ENCODE results near the gene PARD6G. TPM values are rescaled to one million over a fixed set of nuclear protein-coding genes. Genes with fewer than 3 reads are reported as not detected.

Gene PARD6G
- total and polyA plus RNA-seq, 9 of the 15 experiments (the other 6 are each of a cell fraction or from before 2014, with no cell fraction given), result 0.03 to 1.2 (median 0.26) TPM

DNA sequence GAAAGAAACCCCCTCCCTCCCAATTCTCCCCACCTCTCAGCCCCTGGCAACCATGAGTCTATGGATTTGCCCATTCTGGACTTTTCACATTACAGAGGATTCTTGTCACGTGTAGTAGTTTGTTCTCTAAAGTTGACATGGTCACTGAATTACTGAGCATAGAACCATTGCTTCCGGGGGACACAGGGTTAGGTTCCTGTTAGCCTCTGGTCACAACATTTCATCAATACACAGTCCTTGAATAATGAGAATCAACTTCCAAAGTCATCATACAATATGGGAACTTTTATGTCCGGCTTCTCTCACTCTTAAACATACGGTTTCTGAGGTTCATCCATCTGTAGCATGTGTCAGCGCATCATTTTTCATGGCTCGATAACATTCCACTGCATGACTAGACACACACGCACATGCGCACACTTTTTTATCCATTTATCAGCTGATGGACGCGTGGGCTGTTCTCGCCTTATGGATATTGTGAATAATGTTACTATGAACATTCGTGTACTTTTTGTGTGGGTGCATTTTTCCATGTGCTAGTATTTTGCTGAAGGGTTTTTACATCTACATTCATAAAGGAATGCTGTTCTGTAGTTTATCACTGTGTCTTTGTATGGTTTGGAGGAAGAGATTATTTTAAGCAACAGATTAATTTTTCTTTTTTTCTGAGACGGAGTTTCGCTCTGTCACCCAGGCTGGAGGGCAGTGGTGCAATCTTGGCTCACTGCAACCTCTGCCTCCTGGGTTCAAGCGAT is 48.1 kb downstream of the PARD6G start:
- peaks cover 3 to 39% of the 10 kb centered on the region in 2 experiments; a peak in 3 of 5 replicates for H3K27me3 ChIP-seq (ENCODE audit: control insufficient read depth in 2 of 2, insufficient read depth in 2 of 2, low read length in 2 of 2)
- 8% methylated on average over 14 of the region's 15 CpGs for WGBS (ENCODE audit: insufficient coverage, low coverage, missing lambda C conversion rate)
- no peak overlapping the region for H3K4me3 ChIP-seq
- intact Hi-C loops (cut with micrococcal nuclease) (no loop called here), in situ Hi-C loops (cut with MboI) (no loop called here)
- H3K27ac ChIP-seq (ENCODE audit: extremely low read depth, low read depth, low read length), result no peak overlapping the region
- H3K4me2 ChIP-seq (ENCODE audit: insufficient read depth, low read length), result no peak overlapping the region
- H3K9me3 ChIP-seq (replicated peaks; ENCODE audit: control insufficient read depth, insufficient read depth, low read depth, low read length), result no peaks in the 10 kb centered on the region
- H3K9ac ChIP-seq (ENCODE audit: insufficient read depth in 1 of 2, low read depth in 2 of 2, low read length in 2 of 2), result no peak overlapping the region
- no peak for TF ChIP-seq GTF2A2 (tag; IDR thresholded peaks at IDR 0.05)
- TF ChIP-seq, protein P1, sequence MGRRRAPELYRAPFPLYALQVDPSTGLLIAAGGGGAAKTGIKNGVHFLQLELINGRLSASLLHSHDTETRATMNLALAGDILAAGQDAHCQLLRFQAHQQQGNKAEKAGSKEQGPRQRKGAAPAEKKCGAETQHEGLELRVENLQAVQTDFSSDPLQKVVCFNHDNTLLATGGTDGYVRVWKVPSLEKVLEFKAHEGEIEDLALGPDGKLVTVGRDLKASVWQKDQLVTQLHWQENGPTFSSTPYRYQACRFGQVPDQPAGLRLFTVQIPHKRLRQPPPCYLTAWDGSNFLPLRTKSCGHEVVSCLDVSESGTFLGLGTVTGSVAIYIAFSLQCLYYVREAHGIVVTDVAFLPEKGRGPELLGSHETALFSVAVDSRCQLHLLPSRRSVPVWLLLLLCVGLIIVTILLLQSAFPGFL (CRISPR knock-in tag; IDR thresholded peaks at IDR 0.05), result no peak
- TF ChIP-seq NR2C2 (CRISPR knock-in tag; IDR thresholded peaks at IDR 0.05), result no peak
- TF ChIP-seq NR2C2 (tag; IDR thresholded peaks at IDR 0.05), result peak; percentile 63
- TF ChIP-seq FOXK1 (CRISPR knock-in tag; IDR thresholded peaks at IDR 0.05; ENCODE audit: borderline replicate concordance), result no peak
- no peak for TF ChIP-seq GATAD2B (IDR thresholded peaks at IDR 0.05; ENCODE audit: borderline replicate concordance)
- no peak for TF ChIP-seq NR2C1 (IDR thresholded peaks at IDR 0.05)
- TF ChIP-seq NR2C1 (tag; IDR thresholded peaks at IDR 0.05), result peak; percentile 68
- peak; percentile 64 to 71 for TF ChIP-seq NRF1 (conservative IDR thresholded peaks at IDR 0.05 in 1 of 2, IDR thresholded peaks at IDR 0.05 in 1 of 2)
- FAIRE-seq (no peak), ATAC-seq (no peak), DNase-seq (ENCODE audit: extremely low read depth in 1 of 4, low spot score in 3 of 4) (no peak)
- no peaks in the 10 kb centered on the region for H3K36me3 ChIP-seq (ENCODE audit: control insufficient read depth, insufficient read depth, low read length)
- no peaks in the 10 kb centered on the region for H3K9me1 ChIP-seq (ENCODE audit: control insufficient read depth, insufficient read depth, low read length)
- H3K4me1 ChIP-seq (replicated peaks in 1 of 2; ENCODE audit: control insufficient read depth in 2 of 2, insufficient read depth in 2 of 2, low read length in 2 of 2), result no peaks in the 10 kb centered on the region
- POLR2A ChIA-PET, result interaction anchor here (1.0 kb wide), 1 partner anchor 10 kb away, joined by 3 read pairs; no protein-coding TSS in a partner anchor
- no peaks in the 10 kb centered on the region for H4K20me1 ChIP-seq (replicated peaks; ENCODE audit: control insufficient read depth, insufficient read depth, low read length)
- H2AFZ ChIP-seq (ENCODE audit: low read depth, low read length), result no peak overlapping the region
- CTCF ChIA-PET (ENCODE audit: low intra/inter-chr PET ratio), result no interaction called here
- no TSS peak for BruUV-seq (replicated peaks)
- H3K79me2 ChIP-seq (ENCODE audit: control insufficient read depth, insufficient read depth, low read length), result no peaks in the 10 kb centered on the region
